Measurements from ENCODE around the gene USP36. TPM values are rescaled to one million over a fixed set of nuclear protein-coding genes. Genes with fewer than 3 reads are reported as not detected.
"Not testable (repeated sequence)": the region's sequence is repeated elsewhere in the genome, so short reads cannot be mapped to it uniquely, and the experiment has no call there.

The USP36 gene
- total RNA-seq: 10 to 100 TPM; 18.5 to 49.3 (median 35.9) TPM
- polyA plus RNA-seq: 10 to 100 TPM in 2 of 3 donors, 1 to 10 TPM in 1; 6.7 to 28.6 (median 13.8) TPM

GRCh38 chr17:78840780-78841611, at the start of gene USP36:
Gene USP36, minus strand, starts transcription at chr17:78840814. Its CDS starts 4,451 bp downstream, at chr17:78836363.
- H3K36me3 ChIP-seq: peaks cover 5 to 22% (median 14%) of the 10 kb centered on the region in 4 donors
- DNase-seq: peak; percentile 100
- H3K4me1 ChIP-seq: peaks cover 0 to 28% (median 22%) of the 10 kb centered on the region in 4 donors
- no peaks in the 10 kb centered on the region for H3K9me3 ChIP-seq
- H3K27me3 ChIP-seq: no peaks in the 10 kb centered on the region
- intact Hi-C loops (cut with DNase I): loop anchor here (1.0 kb wide), 1 partner anchor 60 kb away; no protein-coding TSS in a partner anchor
- H3K4me3 ChIP-seq: peak within 1 kb of the TSS; percentile 74 to 95 (median 90)
- TF ChIP-seq POLR2AphosphoS5 (IDR thresholded peaks at IDR 0.05) (peak; percentile 97 to 99 (median 98)), POLR2A (IDR thresholded peaks at IDR 0.05) (peak; percentile 78 to 95), EP300 (IDR thresholded peaks at IDR 0.05) (peak; percentile 65 to 99 (median 97)), CTCF (IDR thresholded peaks at IDR 0.05) (no peak)
- H3K27ac ChIP-seq: peak within 1 kb of the TSS; percentile 92 to 100 (median 98)
- WGBS, 2 donors: 0 to 1% methylated on average over 74 of the region's 74 CpGs

- intact Hi-C loops (cut with DNase I): not testable (repeated sequence)
These were observed 49.5 kb upstream of the USP36 start for GRCh38 chr17:78890096-78890495.

GRCh38 chr17:78889531-78889930, 48.9 kb upstream of the USP36 start:
- H3K4me1 ChIP-seq: peaks cover 0 to 91% (median 84%) of the 10 kb centered on the region in 4 donors
- 56 to 79% methylated on average over 8 of the region's 8 CpGs for WGBS, 2 donors
- no peak for DNase-seq

More at GRCh38 chr17:78890096-78890495, 49.5 kb upstream of the USP36 start:
- H3K9me3 ChIP-seq, H3K4me3 ChIP-seq, DNase-seq, H3K36me3 ChIP-seq, H3K27me3 ChIP-seq: not testable (repeated sequence)
- Histone ChIP-seq H3K4me1 (peaks cover 0 to 91% (median 84%) of the 10 kb centered on the region in 4 donors), H3K27ac (peak overlapping the region; percentile 17 to 58 (median 26))
- WGBS, 2 donors: 80 to 90% methylated on average over 11 of the region's 11 CpGs

GRCh38 chr17:78888941-78889518, 48.4 kb upstream of the USP36 start:
- peak overlapping the region; percentile 17 to 58 (median 26) for H3K27ac ChIP-seq
- peaks cover 0 to 91% (median 84%) of the 10 kb centered on the region in 4 donors for H3K4me1 ChIP-seq
- H3K27me3 ChIP-seq: no peaks in the 10 kb centered on the region
- 59 to 68% methylated on average over 10 of the region's 10 CpGs for WGBS, 2 donors
- intact Hi-C loops (cut with DNase I): no loop called here
- H3K36me3 ChIP-seq: peaks cover 0 to 8% (median 0%) of the 10 kb centered on the region in 4 donors
- DNase-seq: no peak
- TF ChIP-seq POLR2AphosphoS5 (IDR thresholded peaks at IDR 0.05) (no peak), EP300 (IDR thresholded peaks at IDR 0.05) (no peak), CTCF (IDR thresholded peaks at IDR 0.05) (no peak), POLR2A (IDR thresholded peaks at IDR 0.05) (no peak)
- H3K9me3 ChIP-seq: no peaks in the 10 kb centered on the region
- H3K4me3 ChIP-seq: no peak overlapping the region

More at GRCh38 chr17:78889531-78889930, 48.9 kb upstream of the USP36 start:
- no peaks in the 10 kb centered on the region for H3K9me3 ChIP-seq
- peaks cover 0 to 8% (median 0%) of the 10 kb centered on the region in 4 donors for H3K36me3 ChIP-seq
- H3K27ac ChIP-seq: peak overlapping the region; percentile 17 to 58 (median 26)
- no peak for TF ChIP-seq POLR2A (IDR thresholded peaks at IDR 0.05)
- TF ChIP-seq EP300 (IDR thresholded peaks at IDR 0.05): no peak
- TF ChIP-seq POLR2AphosphoS5 (IDR thresholded peaks at IDR 0.05): no peak
- H3K4me3 ChIP-seq: no peak overlapping the region
- intact Hi-C loops (cut with DNase I): no loop called here
- no peaks in the 10 kb centered on the region for H3K27me3 ChIP-seq

GRCh38 chr17:78886954-78887353, 46.3 kb upstream of the USP36 start:
- Histone ChIP-seq H3K9me3 (no peaks in the 10 kb centered on the region), H3K36me3 (peaks cover 0 to 8% (median 0%) of the 10 kb centered on the region in 4 donors), H3K4me1 (peaks cover 0 to 91% (median 85%) of the 10 kb centered on the region in 4 donors), H3K4me3 (no peak overlapping the region), H3K27me3 (no peaks in the 10 kb centered on the region), H3K27ac (peak overlapping the region in 1 of 4 donors; percentile 88)
- DNase-seq: no peak
- TF ChIP-seq POLR2A (IDR thresholded peaks at IDR 0.05) (no peak), EP300 (IDR thresholded peaks at IDR 0.05) (no peak), POLR2AphosphoS5 (IDR thresholded peaks at IDR 0.05) (no peak), CTCF (IDR thresholded peaks at IDR 0.05) (no peak)
- intact Hi-C loops (cut with DNase I): no loop called here
- 93 to 94% methylated on average over 12 of the region's 12 CpGs for WGBS, 2 donors
